Measurements from ENCODE around the gene ADORA2B.
"Not testable (repeated sequence)": the region's sequence is repeated elsewhere in the genome, so short reads cannot be mapped to it uniquely, and the experiment has no call there.

ADORA2B gene

DNA sequence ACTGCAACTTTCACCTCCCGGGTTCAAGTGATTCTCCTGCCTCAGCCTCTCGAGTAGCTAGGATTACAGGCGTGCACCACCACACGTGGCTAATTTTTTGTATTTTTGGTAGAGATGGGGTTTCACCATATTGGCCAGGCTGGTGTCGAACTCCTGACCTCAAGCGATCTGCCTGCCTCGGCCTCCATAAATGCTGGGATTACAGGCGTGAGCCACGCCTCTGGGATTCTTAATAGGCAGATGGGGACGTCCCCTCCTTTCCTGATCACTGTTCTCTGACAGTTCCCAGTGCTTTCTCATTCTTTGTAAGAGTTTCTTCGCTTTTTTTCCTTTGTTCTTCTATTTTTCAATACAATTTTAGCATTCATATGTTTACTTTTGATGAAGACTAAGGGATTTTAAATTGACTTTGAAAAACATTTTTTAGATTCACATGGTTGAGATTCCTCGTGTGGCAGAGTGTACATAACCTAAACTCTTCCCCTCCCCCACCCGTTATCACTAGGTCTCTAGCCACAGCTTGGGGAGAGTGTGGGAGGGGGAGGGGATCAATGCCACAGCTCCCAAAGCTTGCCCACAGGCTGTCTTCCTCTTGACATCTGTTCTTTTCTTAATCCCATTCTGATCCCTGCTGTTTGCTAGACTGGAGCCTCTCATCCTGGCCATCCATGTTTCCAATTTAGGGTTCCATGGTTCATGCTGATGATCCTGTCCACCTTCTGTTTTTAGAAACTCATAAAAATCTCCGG is 11.0 kb downstream of the ADORA2B start:
- no peak for DNase-seq (ENCODE audit: low read depth)

DNA sequence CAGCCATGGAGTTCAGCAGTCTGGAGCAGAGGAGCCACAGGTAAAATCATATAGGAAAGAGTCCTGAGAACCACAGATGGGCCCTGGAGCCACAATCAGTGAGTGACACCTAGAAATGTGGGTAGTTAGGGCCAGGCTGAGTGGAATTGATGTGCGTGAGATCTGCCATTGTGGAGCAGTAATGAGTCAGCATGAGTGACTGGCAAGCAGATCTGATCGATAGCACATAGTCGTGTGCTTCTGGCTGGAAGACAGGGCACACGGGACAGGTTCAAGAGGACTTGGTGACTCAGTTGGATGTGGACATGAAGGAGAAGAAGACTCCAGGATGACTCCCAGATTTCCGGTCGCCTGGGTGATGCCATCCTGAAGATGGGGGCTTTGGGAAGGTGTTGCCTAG is 12.3 kb downstream of the ADORA2B start:
- DNase-seq (ENCODE audit: low read depth) = no peak

DNA sequence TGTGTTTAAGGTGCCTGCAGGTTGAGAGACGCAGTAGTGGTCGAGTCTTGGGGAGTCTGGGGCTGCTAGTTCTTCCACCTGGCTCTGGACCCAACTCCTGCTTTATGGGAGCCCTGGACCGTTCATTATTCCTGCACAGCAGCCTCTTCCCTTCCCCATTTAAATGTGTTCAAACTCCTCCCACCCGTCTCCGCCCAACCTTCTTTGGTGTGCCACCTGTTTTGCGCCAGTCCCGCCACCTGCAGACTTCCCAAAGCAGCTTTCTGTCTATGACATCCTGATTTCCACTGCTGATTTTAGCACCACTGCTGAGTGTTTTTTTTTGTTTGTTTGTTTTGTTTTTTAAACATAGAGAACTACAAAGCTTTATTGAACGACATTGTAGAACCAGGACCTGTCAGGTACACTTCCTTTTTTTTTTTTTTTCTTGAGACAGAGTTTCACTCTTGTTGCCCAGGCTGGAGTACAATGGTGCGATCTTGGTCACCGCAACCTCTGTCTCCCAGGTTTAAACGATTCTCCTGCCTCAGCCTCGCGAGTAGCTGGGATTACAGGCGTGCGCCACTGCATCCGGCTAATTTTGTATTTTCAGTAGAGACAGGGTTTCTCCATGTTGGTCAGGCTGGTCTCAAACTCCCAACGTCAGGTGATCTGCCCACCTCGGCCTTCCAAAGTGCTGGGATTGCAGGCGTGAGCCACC is 12.8 kb downstream of the ADORA2B start:
- no peak for DNase-seq (ENCODE audit: low read depth)

DNA sequence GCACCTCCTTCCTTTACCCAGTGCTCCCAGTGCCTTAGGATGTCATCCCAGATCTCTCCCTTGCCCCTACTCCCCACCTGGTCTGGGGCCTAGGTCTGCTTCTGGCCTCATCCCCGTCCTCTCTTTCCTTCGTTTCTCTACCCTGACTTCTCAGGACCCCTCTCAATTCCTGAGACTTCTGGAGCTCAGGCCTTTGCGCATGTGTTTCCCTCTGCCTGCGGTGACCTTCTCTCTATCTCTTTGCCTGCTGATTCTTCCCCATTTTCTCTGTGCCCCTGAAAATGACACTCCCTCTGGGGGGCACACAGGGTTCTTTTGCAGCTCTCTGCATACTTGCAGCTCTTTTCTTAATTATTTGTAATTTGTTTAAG is 13.5 kb downstream of the ADORA2B start:
- DNase-seq (ENCODE audit: low read depth) = no peak

DNA sequence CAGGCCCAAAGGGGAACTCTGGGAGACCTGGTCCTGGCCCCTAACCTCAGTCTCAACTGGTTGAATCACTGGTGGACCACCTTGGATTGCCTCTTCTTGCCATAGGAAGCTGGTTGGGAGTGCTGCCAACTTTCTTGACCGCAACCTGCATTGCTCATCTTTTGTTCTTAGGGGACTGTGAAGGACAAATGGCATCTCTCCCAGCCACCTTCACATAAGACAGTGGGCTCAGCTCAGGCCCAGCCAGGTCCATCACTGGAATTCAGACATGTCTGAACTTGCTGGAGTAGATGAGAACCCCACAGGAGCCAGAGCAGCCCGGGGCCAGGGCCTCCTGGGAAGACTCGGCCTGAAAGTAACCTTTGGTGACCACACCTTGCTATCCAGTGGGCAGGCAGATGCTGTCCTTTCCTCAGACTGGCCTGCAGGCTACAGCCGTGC is 18.8 kb downstream of the ADORA2B start:
- DNase-seq (ENCODE audit: low read depth) = no peak

DNA sequence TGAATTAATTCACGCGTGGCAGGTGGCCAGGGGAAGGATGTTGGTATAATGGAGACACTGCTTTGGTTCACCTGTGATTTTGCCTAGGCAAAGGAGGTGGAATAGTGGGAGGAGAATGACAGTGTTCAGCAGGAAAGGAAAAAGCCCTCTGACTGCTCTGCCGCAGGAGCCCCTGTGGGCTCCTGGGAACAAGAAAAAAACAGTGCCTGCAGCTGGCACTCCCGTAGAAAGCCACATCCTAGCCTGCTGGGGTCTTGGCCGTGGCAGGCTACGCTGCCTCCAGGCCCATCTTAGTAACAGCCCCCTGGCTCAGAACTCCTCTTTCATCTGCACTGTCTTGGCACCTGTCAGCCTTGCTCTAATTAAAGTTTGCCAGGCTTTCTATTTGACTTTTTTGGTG is 20.6 kb downstream of the ADORA2B start:
- DNase-seq (ENCODE audit: low read depth) = no peak

DNA sequence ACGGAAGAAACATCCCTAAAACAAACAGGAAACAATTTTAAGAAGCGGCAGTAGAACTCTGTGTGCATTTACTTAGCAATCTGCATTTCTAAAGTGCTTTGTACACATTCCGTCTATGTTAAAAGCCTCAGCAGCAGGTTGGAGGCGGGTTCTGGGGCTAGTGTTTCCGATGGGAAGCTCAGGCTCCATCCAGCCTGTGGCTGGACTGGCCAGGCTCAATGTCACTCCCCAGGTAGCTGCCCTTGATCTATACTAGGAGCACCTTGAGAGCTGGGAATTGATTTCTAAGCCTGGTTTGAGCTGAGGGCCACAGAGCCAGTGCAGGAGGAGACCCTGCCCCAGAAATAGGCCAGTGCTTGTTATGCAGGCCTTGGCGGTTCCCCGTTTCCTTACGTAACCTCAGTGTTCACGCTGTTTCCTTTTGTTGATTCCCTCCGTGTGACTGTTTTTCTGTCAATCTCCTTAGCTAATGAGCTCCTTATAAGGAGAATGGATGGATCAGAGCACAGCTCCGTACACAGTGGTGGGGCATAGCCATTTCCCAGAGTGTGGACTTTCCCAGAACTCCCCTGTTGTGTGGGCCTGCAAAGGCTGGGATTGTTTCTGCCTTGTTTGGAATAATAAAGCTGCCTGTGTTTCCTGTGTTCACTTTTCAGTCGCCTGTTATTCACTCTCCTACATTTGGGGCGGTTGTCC is 21.4 kb downstream of the ADORA2B start:
- DNase-seq (ENCODE audit: low read depth) = no peak

DNA sequence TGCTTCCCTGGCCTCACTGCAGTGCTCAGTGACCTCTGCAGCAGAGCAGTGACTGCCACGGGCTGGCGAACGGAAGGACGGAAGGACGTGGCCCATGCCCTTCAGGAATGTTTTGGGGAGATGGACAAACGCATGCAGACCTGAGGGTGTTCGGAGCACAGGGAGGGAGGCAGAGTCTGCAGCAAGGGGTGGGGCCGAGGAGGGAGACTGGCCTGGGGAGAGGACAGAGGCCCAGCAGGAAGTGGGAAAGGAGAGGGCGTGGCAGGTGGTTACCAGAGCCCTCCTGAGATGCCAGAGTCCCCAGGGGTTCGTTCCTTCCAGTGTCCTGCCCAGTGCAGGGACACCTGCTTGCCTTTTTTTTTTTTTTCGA is 21.9 kb downstream of the ADORA2B start:
- DNase-seq (ENCODE audit: low read depth) = no peak

DNA sequence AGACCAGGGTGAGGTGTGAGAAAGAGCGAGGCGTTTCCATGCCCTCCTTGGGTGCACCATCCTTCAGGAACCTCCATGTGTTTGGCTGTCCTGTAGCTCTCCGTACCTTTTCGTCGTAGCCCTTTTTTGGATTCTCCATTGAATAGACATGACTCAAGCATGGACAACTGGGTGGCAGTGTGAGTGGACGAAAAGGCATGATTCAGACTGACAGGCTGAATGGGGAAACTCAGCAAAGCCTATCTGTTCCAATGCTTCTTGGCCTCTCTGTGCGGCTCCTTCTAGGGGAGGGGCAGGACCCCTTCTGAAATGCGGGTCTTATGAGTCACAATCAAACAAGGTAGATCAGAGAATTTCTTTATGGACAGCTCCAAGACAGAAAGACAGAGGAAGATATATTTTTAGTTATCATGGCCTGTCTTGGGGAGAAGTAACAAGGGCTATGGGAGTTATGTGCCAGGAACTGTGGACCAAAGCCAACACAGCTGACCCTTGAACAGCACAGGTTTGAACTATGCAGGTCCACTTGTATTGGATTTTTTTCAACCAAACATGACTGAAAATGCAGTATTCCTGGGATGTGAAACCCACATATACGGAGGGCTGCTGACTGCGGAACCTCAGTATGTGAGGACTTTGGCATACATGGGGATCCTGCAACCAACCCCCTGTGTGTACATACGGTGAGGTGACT is 22.9 kb downstream of the ADORA2B start:
- DNase-seq (ENCODE audit: low read depth) = no peak

DNA sequence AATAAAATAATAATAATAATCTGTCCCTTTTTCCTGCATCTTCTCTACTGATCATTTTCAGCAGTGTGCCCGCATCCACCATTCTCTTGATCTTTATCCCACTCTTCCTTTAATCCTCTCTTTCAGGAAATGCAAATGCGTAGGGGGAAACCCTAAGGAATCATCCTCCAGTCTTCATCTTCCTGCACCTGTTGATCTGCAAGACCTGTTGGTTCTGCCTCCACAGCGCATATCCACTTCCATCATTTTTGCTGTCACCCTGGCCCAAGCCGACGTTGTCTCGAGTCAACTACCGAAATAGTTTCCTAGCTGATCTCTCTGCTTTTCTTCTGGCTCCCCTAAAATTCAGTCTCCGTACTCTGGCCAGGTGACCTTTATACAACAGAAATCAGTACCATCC is 24.5 kb downstream of the ADORA2B start:
- DNase-seq (ENCODE audit: low read depth) = no peak

DNA sequence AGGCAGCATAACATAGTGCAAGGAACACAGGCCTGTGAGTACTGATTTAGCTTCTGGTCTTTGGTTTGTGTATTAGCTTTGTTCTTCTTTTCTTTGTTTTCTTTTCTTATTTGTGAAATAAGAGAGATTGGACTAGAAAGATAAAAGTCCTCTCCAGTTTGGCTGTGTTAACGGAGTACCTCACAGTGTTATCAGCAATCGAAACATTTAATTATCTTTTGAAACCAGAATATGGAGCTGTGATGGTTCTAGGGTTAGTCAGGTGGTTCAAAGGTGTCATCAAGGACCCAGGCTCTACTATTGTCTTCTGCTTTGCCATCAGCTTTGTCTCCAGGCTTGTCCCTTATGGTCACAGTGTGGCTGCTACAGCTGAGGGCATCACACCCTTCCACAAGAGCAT is 25.6 kb downstream of the ADORA2B start:
- DNase-seq (ENCODE audit: low read depth) = no peak

DNA sequence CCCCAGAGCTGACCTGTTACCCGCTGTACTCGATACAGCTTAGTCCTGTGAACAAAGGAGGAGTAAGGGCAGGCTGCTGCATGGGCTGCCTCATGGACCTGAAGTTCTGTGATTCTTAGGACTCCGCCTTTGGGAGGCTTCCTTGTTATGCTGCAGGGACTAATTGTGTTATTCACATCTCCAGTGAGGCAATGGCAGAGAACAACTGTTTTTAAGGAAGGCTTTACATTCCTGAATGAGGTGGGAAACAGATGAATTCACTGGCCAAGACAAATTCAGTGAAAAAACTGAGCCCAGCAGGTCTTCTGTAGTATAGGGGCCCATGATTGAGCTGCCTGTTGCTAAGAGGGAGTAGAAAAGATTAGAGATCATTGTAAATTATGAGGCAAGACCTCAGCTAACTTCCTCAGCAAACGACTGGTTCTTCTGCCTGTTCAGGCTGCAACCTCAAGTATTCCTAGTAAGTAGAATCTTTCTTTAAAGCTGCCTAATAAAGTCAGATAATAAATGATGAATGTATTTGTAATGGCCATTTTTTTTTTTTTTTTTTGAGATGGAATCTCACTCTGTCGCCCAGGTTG is 26.3 kb downstream of the ADORA2B start:
- no peak for DNase-seq (ENCODE audit: low read depth)

DNA sequence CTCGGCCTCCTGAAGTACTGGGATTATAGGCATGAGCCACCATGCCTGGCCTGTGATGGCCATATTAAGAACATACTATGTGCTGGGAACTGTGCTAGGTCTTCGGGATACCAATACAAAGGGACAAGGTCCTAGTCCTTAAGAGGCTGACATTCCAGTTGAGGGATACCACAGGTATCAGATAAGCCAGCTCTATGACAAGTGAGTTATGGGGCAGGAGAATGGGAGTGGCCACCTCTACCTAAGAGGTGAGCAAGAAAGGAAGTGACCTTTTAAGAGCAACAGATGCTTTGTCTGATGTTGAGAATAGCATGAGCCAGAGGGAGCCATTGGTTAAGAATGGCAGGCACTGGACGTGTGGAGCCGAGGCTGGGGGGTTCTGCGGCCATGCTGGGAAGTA is 27.0 kb downstream of the ADORA2B start:
- no peak for DNase-seq (ENCODE audit: low read depth)

DNA sequence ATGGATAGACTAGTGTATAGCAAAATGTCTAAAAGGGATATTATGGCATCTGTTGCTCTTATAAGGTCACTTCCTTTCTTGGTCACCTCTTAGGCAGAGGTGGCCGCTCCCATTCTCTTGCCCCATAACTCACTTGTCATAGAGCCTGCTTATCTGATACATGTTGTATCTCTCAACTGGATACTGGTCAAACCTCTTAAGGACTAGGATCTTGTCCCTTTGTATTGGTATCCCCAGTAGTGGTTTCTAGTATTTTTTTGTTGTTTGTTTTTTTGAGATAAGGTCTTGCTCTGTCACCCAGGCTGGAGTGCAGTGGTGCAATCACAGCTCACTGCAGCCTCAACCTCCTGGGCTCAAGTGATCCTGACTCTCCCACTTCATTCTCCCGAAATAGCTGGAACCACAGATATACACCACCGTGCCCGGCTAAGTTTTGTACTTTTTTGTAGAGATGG is 27.6 kb downstream of the ADORA2B start:
- no peak for DNase-seq (ENCODE audit: low read depth)

DNA sequence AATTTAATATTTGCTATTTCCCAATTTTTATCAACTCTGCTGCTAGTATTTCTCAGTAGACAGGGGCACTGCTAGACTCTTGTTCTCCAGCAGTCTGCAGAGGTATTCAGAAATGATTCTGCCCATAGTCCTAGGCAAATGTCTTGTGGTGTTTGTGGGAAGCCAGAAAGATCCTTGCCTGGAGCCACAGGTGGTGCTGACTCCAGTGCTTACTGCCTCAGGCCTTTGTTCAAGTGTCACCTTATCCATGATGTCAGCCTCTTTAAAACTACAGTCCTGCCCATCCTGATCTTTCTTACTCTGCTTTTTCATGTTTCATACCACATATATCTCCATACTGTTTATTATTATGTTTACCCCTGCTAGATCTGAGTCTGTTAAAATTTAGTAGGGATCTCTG is 28.1 kb downstream of the ADORA2B start:
- DNase-seq (ENCODE audit: low read depth) = no peak

DNA sequence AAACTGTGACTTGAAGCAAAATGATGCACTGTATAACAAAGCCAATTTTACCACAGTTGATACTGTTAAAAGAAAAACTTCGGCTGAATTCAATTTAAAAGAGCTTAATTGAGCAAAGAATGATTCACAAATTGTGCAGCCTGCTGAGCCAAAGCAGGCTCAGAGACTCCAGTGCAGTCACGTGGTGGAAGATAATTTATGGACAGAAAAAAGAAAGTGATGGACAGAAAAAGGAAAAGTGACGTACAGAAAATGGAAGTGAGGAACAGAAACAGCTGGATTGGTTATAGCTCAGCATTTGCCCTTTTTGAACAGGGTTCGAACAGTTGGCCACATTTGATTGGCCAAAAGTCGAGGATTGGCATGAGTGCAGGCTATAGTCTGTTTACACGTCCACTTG is 28.9 kb downstream of the ADORA2B start:
- no peak for DNase-seq (ENCODE audit: low read depth)

DNA sequence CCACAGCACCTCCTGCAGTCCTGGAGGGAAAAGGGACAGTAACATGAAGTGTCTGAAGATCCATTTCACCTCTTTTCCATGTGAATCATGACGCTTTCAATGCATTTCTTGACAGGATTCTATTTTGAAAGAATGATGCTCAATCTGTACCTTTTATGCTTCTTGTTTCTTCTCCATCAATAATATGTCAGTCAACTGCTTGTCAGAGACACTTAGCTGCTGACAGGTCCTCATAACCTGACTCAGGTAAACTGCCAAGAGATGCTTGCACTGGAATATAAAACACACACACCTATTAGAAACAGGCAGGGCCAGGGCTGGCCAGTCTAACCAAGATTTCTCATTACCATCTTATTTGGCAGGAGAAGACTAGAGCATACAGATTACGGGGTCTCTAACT is 33.0 kb downstream of the ADORA2B start:
- no peak for DNase-seq (ENCODE audit: low read depth)

DNA sequence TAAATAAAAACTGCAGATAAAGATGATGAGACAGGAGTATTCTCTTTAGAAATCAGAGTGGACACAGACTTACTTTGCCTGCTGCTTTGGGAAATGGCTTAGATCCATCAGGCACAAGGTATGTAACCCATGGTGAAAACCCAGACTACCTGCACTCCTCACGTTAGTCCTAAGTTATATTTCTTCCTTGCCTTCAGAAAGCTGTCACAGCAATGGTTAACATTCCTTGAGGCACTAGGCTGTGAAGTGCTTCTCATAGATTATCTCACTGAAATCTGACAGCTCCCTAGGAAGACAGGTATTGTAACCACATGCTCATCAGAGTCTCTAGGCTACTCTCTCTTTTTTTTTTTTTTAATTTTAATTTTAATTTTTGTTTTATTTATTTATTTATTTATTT is 33.7 kb downstream of the ADORA2B start:
- DNase-seq (ENCODE audit: low read depth) = no peak

DNA sequence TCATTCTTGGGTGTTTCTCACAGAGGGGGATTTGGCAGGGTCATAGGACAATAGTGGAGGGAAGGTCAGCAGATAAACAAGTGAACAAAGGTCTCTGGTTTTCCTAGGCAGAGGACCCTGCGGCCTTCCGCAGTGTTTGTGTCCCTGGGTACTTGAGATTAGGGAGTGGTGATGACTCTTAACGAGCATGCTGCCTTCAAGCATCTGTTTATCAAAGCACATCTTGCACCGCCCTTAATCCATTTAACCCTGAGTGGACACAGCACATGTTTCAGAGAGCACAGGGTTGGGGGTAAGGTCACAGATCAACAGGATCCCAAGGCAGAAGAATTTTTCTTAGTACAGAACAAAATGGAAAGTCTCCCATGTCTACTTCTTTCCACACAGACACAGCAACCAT is 34.1 kb downstream of the ADORA2B start:
- DNase-seq (ENCODE audit: low read depth) = not testable (repeated sequence)

DNA sequence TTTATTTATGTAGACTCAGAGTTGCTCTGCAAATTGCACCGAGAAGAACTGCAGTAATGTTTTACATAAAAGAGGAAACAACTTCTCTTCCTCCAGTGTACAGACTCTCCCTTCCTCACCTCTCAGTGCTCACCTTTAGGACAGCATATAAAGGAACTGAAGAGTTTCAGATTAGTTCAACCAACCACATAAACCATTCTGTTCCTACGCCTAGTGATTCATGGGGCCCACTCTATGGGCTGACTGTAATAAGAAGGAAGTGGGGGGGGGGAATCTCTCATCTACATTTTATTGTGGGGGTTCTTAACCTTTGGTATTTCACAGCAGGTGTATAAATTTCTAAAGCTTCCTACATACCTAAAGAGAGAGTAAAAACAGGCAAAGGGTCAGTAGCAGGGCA is 36.3 kb downstream of the ADORA2B start:
- DNase-seq (ENCODE audit: low read depth) = peak; percentile 42

DNA sequence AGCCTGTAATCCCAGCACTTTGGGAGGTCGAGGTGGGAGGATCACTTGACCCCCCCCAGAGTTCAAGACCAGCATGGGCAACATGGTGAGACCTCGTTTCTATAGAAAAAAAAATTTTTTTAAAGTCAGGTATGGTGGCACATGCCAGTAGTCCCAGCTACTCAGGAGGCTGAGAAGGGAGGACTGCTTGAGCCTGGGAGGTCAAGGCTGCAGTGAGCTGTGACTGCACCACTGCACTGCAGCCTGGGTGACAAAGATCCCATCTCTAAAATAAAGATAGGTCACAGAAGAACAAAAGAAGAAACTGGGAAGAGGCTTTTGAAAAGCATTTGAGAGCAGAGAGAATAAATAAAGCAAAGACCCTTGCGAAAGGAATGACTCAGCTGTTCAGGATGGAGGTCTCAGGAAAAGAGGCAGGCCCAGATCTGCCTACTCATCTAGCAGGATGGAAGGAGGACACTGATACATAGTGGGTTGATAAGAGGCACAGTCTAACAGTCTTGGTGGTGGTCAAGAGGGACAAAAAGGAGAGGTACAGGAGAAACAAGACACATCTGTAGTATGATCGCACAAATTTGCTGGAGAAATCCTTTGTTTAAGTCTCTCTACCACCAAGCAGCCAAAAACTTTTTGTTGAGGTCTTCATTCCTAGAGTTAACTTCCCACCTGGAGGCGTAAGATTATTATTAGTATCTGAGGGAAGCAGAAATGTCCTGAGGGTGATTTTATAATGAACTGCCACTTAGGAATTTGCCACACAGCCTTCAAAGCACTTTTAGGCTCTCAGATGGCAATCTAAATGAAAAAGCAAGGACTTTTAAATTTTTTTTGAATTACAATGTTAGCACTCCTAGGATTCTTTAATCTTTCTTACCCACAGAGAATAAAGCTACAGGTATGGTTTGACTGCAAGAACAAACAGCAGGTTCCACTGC is 37.0 kb downstream of the ADORA2B start:
- no peak for DNase-seq (ENCODE audit: low read depth)
